K562 (cell line): ENCODE data around the gene MAP3K6. TPM values are rescaled to one million over a fixed set of nuclear protein-coding genes. Genes with fewer than 3 reads are reported as not detected.

Experiments
- ATAC-seq: fragments of 200-7000 bp; cut with Tn5 transposase; 3 replicates; pipeline ENCODE4 v1.9.1; 2020; ENCODE audit warnings: moderate library complexity
- BruUV-seq: library from RNA; stranded (reverse); fragments of 400-500 nt; replicated peaks from 2 replicates; lab custom pipeline; 2021; lab: Mats Ljungman, UMichigan
- CTCF ChIA-PET: fragments of 300-600 bp; formaldehyde crosslinking; extraction: SDS; loops from one replicate; lab custom pipeline; 2021; ENCODE audit warnings: low intra/inter-chr PET ratio; lab: Yijun Ruan, JAX
- POLR2A ChIA-PET: fragments of 300-600, 350-650 bp; sonication (Branson Sonifier 250); formaldehyde crosslinking; extraction: SDS; loops from one replicate; lab custom pipeline; 2021; ENCODE audit warnings: antibody characterized with exemption, inconsistent platforms; lab: Yijun Ruan, JAX
- DNase-seq, 4 experiments: peaks; one replicate each; pipeline versions ENCODE4 v3.0.0 to v3.0.0-alpha.2; 2011 to 2018; ENCODE audit warnings: low spot score in 3 of 4, mixed read lengths in 3 of 4; ENCODE audit errors: extremely low read depth in 1 of 4
- FAIRE-seq: peaks from 2 replicates; lab custom pipeline; 2011; peaks lifted over from hg19 to GRCh38; lab: Jason Lieb, UNC
- H2AFZ ChIP-seq: 2 replicates; pipeline ENCODE4 v1.6.0; 2011; ENCODE audit warnings: low read depth, low read length, control low read depth, inconsistent platforms
- H3K27ac ChIP-seq: fragments of 200-600 bp; 3 replicates; pipeline ENCODE4 v1.8.0; 2011; ENCODE audit warnings: low read depth, mild to moderate bottlenecking, control low read depth, inconsistent platforms, low read length, moderate library complexity, mixed read lengths; ENCODE audit errors: extremely low read depth
- H3K27me3 ChIP-seq, 2 experiments: fragments of 300-600 bp in 1 of 2; 2 replicates in 1 of 2; 3 replicates in 1 of 2; pipeline versions ENCODE4 v1.6.0 to v1.8.0; 2011; ENCODE audit warnings: inconsistent platforms in 2 of 2, low read length in 2 of 2, mild to moderate bottlenecking in 1 of 2, mixed read lengths in 1 of 2, moderate library complexity in 1 of 2; ENCODE audit not compliant: control insufficient read depth in 2 of 2, insufficient read depth in 2 of 2
- H3K36me3 ChIP-seq: fragments of 300-600 bp; 3 replicates; pipeline ENCODE4 v1.8.0; 2011; ENCODE audit warnings: mild to moderate bottlenecking, low read length, inconsistent platforms; ENCODE audit not compliant: control insufficient read depth, insufficient read depth
- H3K4me1 ChIP-seq, 2 experiments: fragments of 200-600 bp in 1 of 2; replicated peaks in 1 of 2; 2 replicates in 1 of 2; 3 replicates in 1 of 2; pipeline versions ENCODE4 v1.5.1 to v1.8.0; 2011; ENCODE audit warnings: inconsistent platforms in 2 of 2, low read length in 2 of 2, mild to moderate bottlenecking in 1 of 2, mixed read lengths in 1 of 2, moderate library complexity in 1 of 2; ENCODE audit not compliant: control insufficient read depth in 2 of 2, insufficient read depth in 2 of 2
- H3K4me2 ChIP-seq: 2 replicates; pipeline ENCODE4 v1.6.1; 2011; ENCODE audit warnings: low read length, control low read depth, inconsistent platforms, mixed read lengths; ENCODE audit not compliant: insufficient read depth
- H3K4me3 ChIP-seq: fragments of 200-600 bp; sonication (generic), shearing (Covaris generic); 2 replicates; pipeline ENCODE4 v1.5.1; 2016; ENCODE audit warnings: control low read depth, inconsistent platforms
- H3K79me2 ChIP-seq: fragments of 200-600 bp; 3 replicates; pipeline ENCODE4 v1.8.0; 2011; ENCODE audit warnings: low read length, inconsistent platforms; ENCODE audit not compliant: control insufficient read depth, insufficient read depth
- H3K9ac ChIP-seq, 2 experiments: 2 replicates each; pipeline versions ENCODE4 v1.6.0 to v1.6.1; 2011; ENCODE audit warnings: low read depth in 2 of 2, low read length in 2 of 2, control low read depth in 1 of 2, inconsistent platforms in 1 of 2, mild to moderate bottlenecking in 1 of 2, mixed read lengths in 1 of 2; ENCODE audit not compliant: insufficient read depth in 1 of 2
- H3K9me1 ChIP-seq: one replicate; pipeline ENCODE4 v1.6.0; 2011; ENCODE audit warnings: inconsistent platforms, mild to moderate bottlenecking, low read length, moderate library complexity; ENCODE audit not compliant: control insufficient read depth, insufficient read depth
- H3K9me3 ChIP-seq: replicated peaks from 2 replicates; pipeline ENCODE4 v1.5.1; 2011; ENCODE audit warnings: low read depth, low read length, inconsistent platforms; ENCODE audit not compliant: control insufficient read depth, insufficient read depth
- H4K20me1 ChIP-seq: replicated peaks from 2 replicates; pipeline ENCODE4 v1.6.1; 2011; ENCODE audit warnings: low read length, inconsistent platforms, mixed read lengths; ENCODE audit not compliant: control insufficient read depth, insufficient read depth
- BRCA1 ChIP-seq, 2 experiments: fragments of 450-650 bp in 1 of 2; sonication (generic) in 1 of 2; formaldehyde crosslinking in 1 of 2; IDR thresholded peaks; 2 replicates each; pipeline versions ENCODE4 v1.5.0 to v1.6.1; 2017 to 2020; ENCODE audit warnings: mild to moderate bottlenecking in 1 of 2, missing genetic modification reagents in 1 of 2
- EP300 ChIP-seq: IDR thresholded peaks from 2 replicates; pipeline ENCODE4 v1.6.1; 2012; ENCODE audit warnings: low read length, improper control_type of control experiment
- TSHZ1 ChIP-seq: fragments of 250-450 bp; sonication (Bioruptor Pico); IDR thresholded peaks from 2 replicates; pipeline ENCODE4 v1.4.0; 2020; ENCODE audit warnings: mild to moderate bottlenecking, moderate library complexity
- WGBS: fragments of 100-300 bp; shearing (Covaris generic); methylation state at CpG from one replicate; pipeline ENCODE4 v1.1.6; 2016; ENCODE audit warnings: low coverage, mixed read lengths; ENCODE audit not compliant: insufficient coverage; ENCODE audit errors: missing lambda C conversion rate; 5-methylcytosine and 5-hydroxymethylcytosine counted together
- in situ Hi-C: fragments of 300-500 bp; cut with MboI; formaldehyde crosslinking; loops from 4 replicates; pipeline ENCODE4 v1.15.0; 2018; ENCODE audit warnings: inconsistent platforms, mixed read lengths
- intact Hi-C: fragments of 100-400 bp; cut with micrococcal nuclease; formaldehyde crosslinking; loops from 2 replicates; pipeline ENCODE4 v1.14.2; 2022
- polyA plus RNA-seq, 8 experiments: library from polyadenylated mRNA; depleted of rRNA in 4 of 8; stranded (reverse) in 5 of 8; unstranded in 3 of 8; fragments of >200 nt; fragmentation: Nextera tagmentation in 2 of 8; fragmentation: Illumina TruSeq in 1 of 8; extraction: Ambion mirVana in 2 of 8; extraction: Trizol in 1 of 8; gene quantifications; 2 replicates each; pipeline versions ENCODE4 v1.2.1 to v1.2.3, GENCODE V29; 2011 to 2014; ENCODE audit warnings: inconsistent platforms in 1 of 8, missing spikeins in 1 of 8
- total RNA-seq, 7 experiments: library from RNA; depleted of rRNA in 6 of 7; stranded (reverse); fragments of >200 nt in 6 of 7; fragmentation: Illumina TruSeq in 2 of 7; extraction: Trizol in 2 of 7; gene quantifications; 2 replicates each; pipeline versions ENCODE4 v1.2.1 to v1.2.3, GENCODE V29; 2011 to 2021; ENCODE audit warnings: low replicate concordance in 1 of 7

The MAP3K6 gene
- total and polyA plus RNA-seq, 9 of the 15 experiments (the other 6 are each of a cell fraction or from before 2014, with no cell fraction given), result 0.99 to 21.9 (median 7.0) TPM

DNA sequence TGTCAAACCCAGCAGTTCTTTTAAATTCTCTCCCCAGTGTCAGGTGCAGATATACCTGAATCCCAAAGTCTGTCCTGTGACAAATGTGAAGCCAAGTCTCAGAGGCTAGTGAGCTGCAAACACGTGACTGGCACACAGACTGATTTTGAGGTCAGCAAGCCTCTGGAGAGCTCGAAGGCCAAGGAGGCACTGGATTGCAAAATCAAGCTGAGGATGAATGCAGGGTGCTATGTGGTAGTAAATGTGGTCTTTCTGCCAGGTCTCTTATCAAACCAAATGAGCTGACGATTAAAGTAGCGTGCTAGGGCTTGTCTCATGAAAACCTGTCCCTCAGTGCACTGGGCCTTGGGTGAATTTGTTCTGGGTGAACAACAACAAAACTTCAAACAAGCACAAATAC lies 46.2 kb upstream of the MAP3K6 start:
- no peaks in the 10 kb centered on the region for H3K27me3 ChIP-seq
- H3K4me2 ChIP-seq, result no peak overlapping the region
- intact Hi-C loops, result no loop called here
- no peak overlapping the region for H2AFZ ChIP-seq
- no peaks in the 10 kb centered on the region for H3K4me1 ChIP-seq
- H3K79me2 ChIP-seq, result no peaks in the 10 kb centered on the region
- ChIA-PET CTCF (interaction anchor here (0.6 kb wide), 1 partner anchor 191 kb away, joined by 7 read pairs; no protein-coding TSS in a partner anchor), POLR2A (interaction anchor here (0.5 to 3.5 kb wide), 5 partner anchors 8 to 1230 kb away, joined by 3 to 17 read pairs (median 4); partner anchors contain the start of gene TAF12)
- no peak for TF ChIP-seq BRCA1 (IDR thresholded peaks at IDR 0.05)
- 0 out of 2 replicates have a peak, but pooled peaks have one; percentile 26 for TF ChIP-seq BRCA1 (CRISPR knock-in tag; IDR thresholded peaks at IDR 0.05)
- no peak for TF ChIP-seq TSHZ1
- no peak for TF ChIP-seq EP300
- H3K9ac ChIP-seq, result no peak overlapping the region; a peak in 1 of 4 replicates
- no peaks in the 10 kb centered on the region for H4K20me1 ChIP-seq
- no peak for ATAC-seq
- BruUV-seq, result no TSS peak
- 95% methylated on average over 4 of the region's 4 CpGs for WGBS
- H3K4me3 ChIP-seq, result no peak overlapping the region
- in situ Hi-C loops, result no loop called here
- H3K36me3 ChIP-seq, result peaks cover 94% of the 10 kb centered on the region
- H3K9me3 ChIP-seq, result no peaks in the 10 kb centered on the region
- no peak for FAIRE-seq
- H3K27ac ChIP-seq, result no peak overlapping the region
- peaks cover 3% of the 10 kb centered on the region for H3K9me1 ChIP-seq
- no peak for DNase-seq
